WTC11 (cell line): ENCODE data around the gene CDX2. TPM values are rescaled to one million over a fixed set of nuclear protein-coding genes. Genes with fewer than 3 reads are reported as not detected.

ENCODE experiments used
- ATAC-seq: fragments of 200-7000 bp; cut with Tn5 transposase; 2 replicates; pipeline ENCODE4 v1.10.0; 2021; ENCODE audit warnings: mild to moderate bottlenecking, moderate library complexity
- CTCF ChIA-PET: fragments of 300-600 bp; sonication (Branson Sonifier 250); formaldehyde crosslinking; loops from one replicate; lab custom pipeline; 2021; ENCODE audit warnings: antibody characterized with exemption; lab: Charles Lee
- POLR2A ChIA-PET: fragments of 350-600 bp; sonication (Branson Sonifier 250); formaldehyde crosslinking; loops from one replicate; lab custom pipeline; 2021; ENCODE audit warnings: antibody characterized with exemption; lab: Charles Lee
- DNase-seq: peaks from one replicate; pipeline ENCODE4 v3.0.0; 2021; ENCODE audit warnings: low spot score
- H3K27ac Mint-ChIP-seq: 2 replicates; pipeline ENCODE4 v1.8.0; 2021; ENCODE audit warnings: mixed read lengths
- H3K27me3 Mint-ChIP-seq: 2 replicates; pipeline ENCODE4 v1.8.0; 2021; ENCODE audit warnings: low read depth, mild to moderate bottlenecking, moderate library complexity, mixed read lengths
- H3K36me3 Mint-ChIP-seq: 2 replicates; pipeline ENCODE4 v1.8.0; 2021; ENCODE audit warnings: mixed read lengths
- H3K4me1 Mint-ChIP-seq: 2 replicates; pipeline ENCODE4 v1.8.0; 2022; ENCODE audit warnings: mixed read lengths
- H3K4me3 Mint-ChIP-seq: 2 replicates; pipeline ENCODE4 v1.8.0; 2021; ENCODE audit warnings: mild to moderate bottlenecking, moderate library complexity, mixed read lengths
- H3K9me3 Mint-ChIP-seq: 2 replicates; pipeline ENCODE4 v1.8.0; 2021; ENCODE audit warnings: mixed read lengths
- HMGA2 ChIP-seq: fragments of 250-450 bp; sonication (Bioruptor Pico); IDR thresholded peaks from 2 replicates; pipeline ENCODE4 v1.4.0; 2021; ENCODE audit warnings: mild to moderate bottlenecking, moderate library complexity
- KAT7 ChIP-seq: sonication (generic); formaldehyde crosslinking; IDR thresholded peaks from 2 replicates; pipeline ENCODE4 v1.8.1; 2023; ENCODE audit warnings: missing genetic modification reagents, mild to moderate bottlenecking, borderline replicate concordance
- MYBL2 ChIP-seq: sonication (generic); formaldehyde crosslinking; IDR thresholded peaks from 2 replicates; pipeline ENCODE4 v1.8.1; 2023; ENCODE audit warnings: mild to moderate bottlenecking, moderate library complexity, missing genetic modification reagents
- NFYB ChIP-seq: sonication (generic); formaldehyde crosslinking; conservative IDR thresholded peaks from 2 replicates; pipeline ENCODE4 v1.8.0; 2022; ENCODE audit warnings: low read depth, missing genetic modification reagents
- PRRX2 ChIP-seq: fragments of 250-450 bp; sonication (Bioruptor Pico); IDR thresholded peaks from 2 replicates; pipeline ENCODE4 v1.8.0; 2021; ENCODE audit warnings: mild to moderate bottlenecking
- RELA ChIP-seq: sonication (generic); formaldehyde crosslinking; IDR thresholded peaks from 2 replicates; pipeline ENCODE4 v1.8.1; 2022; ENCODE audit warnings: missing genetic modification reagents, mild to moderate bottlenecking, borderline replicate concordance
- TEAD1 ChIP-seq: sonication (generic); formaldehyde crosslinking; IDR thresholded peaks from 2 replicates; pipeline ENCODE4 v1.8.0; 2022; ENCODE audit warnings: mild to moderate bottlenecking, missing genetic modification reagents
- TEAD4 ChIP-seq: sonication (generic); formaldehyde crosslinking; IDR thresholded peaks from 2 replicates; pipeline ENCODE4 v1.8.0; 2022; ENCODE audit warnings: mild to moderate bottlenecking, missing genetic modification reagents
- ZNF396 ChIP-seq: fragments of 250-450 bp; sonication (Bioruptor Pico); IDR thresholded peaks from 2 replicates; pipeline ENCODE4 v1.8.0; 2021; ENCODE audit warnings: mild to moderate bottlenecking, moderate library complexity, borderline replicate concordance
- total RNA-seq: library from RNA; stranded (reverse); gene quantifications from 3 replicates; pipeline ENCODE4 v1.2.3, GENCODE V29; 2021
- TF ChIP-seq, protein P1 (sequence below): fragments of 250-450 bp; sonication (Bioruptor Pico); IDR thresholded peaks from 2 replicates; pipeline ENCODE4 v1.9.0; 2021; ENCODE audit warnings: mild to moderate bottlenecking
- TF ChIP-seq, protein P2 (sequence below): sonication (generic); formaldehyde crosslinking; IDR thresholded peaks from 2 replicates; pipeline ENCODE4 v1.8.1; 2022; ENCODE audit warnings: mild to moderate bottlenecking, moderate library complexity, missing genetic modification reagents
- TF ChIP-seq, protein P3 (sequence below): sonication (generic); formaldehyde crosslinking; IDR thresholded peaks from 2 replicates; pipeline ENCODE4 v1.8.0; 2022; ENCODE audit warnings: mild to moderate bottlenecking, missing genetic modification reagents
- TF ChIP-seq, protein P4 (sequence below): sonication (generic); formaldehyde crosslinking; conservative IDR thresholded peaks from 2 replicates; pipeline ENCODE4 v1.8.1; 2023; ENCODE audit warnings: mild to moderate bottlenecking, low read depth, missing genetic modification reagents, moderate library complexity

CDX2 gene
- total RNA-seq, 1 experiment from 2014 or later, result 0.44 TPM

DNA sequence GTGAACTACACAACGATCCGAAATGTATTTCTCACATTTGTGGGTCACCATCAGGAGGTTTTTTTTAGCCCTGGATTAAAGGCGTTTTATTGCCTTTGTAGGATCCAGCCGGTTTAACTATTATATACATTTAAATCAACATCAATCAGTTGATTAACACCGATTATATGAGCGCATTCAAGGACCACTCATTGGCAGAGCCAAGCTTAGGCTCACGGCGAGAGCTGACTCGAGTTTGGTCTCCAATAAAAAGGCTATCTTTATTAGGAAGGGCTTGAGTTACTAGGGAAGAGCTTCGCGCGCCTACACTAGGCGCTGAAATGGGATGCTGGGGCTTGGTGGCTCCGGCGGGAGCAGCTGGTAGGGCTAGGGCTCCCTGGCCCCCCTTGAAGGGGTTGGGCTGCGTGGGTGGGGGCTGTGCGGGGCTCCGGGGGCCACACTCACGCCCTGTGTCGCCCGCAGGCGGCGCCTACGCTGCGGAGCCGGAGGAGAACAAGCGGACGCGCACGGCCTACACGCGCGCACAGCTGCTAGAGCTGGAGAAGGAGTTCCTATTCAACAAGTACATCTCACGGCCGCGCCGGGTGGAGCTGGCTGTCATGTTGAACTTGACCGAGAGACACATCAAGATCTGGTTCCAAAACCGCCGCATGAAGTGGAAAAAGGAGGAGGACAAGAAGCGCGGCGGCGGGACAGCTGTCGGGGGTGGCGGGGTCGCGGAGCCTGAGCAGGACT lies 45.2 kb downstream of the CDX2 start:
- Mint-ChIP-seq H3K4me3 (peak overlapping the region; percentile 42; the same call in 1 of the 2 replicates), H3K9me3 (no peaks in the 10 kb centered on the region), H3K27me3 (peaks cover 99% of the 10 kb centered on the region), H3K27ac (no peak overlapping the region), H3K4me1 (peaks cover 53% of the 10 kb centered on the region), H3K36me3 (peaks cover 6% of the 10 kb centered on the region; the same call in 1 of the 2 replicates)
- no peak for ATAC-seq
- TF ChIP-seq HMGA2 (CRISPR knock-in tag) (no peak), ZNF396 (CRISPR knock-in tag) (no peak)
- peak; percentile 50 for DNase-seq
- CTCF ChIA-PET, result interaction anchor here (0.8 to 1.7 kb wide), 4 partner anchors 30 to 97 kb away, joined by 3 to 26 read pairs (median 10); no protein-coding TSS in a partner anchor
- POLR2A ChIA-PET, result interaction anchor here (0.5 to 1.0 kb wide), 2 partner anchors 33 to 98 kb away, joined by 3 read pairs; no protein-coding TSS in a partner anchor

DNA sequence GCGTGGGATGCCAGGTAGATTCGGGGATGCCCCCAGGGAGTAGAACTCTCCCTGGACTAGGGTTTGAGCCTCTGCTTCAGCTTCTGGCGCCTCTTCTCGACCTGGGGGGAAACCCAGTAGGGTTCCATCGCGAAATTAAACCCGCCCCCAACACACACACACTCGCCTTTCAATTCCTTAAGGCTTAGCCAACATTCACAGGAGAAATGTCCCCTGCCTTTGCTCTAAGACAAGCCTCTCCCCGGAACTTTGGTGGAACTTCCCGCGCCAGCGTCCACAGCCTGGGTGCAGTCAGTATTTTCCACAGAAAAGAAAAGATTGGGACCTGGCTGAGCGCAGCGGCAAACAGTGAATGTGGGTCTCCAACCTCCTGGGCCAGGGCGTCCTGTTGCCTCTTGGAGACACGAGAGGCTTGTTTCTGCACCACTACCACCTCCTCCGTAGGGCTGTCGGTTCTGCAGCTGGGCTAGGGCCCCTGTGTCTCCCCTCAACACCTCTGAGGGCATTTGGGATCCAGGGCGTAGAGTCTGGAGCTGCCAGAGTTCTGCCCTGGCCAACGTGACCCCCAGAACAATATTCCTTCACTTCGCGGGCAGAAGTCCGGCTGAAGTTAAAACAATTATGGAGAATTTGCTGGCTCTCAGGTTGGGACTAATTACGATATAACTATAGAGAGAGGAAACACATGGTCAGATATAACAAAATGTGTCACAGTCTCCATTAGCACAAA lies 46.1 kb downstream of the CDX2 start:
- DNase-seq (peak; percentile 13), ATAC-seq (no peak)
- Mint-ChIP-seq H3K4me3 (no peak overlapping the region), H3K4me1 (peaks cover 51% of the 10 kb centered on the region)
- POLR2A ChIA-PET, result no interaction called here
- TF ChIP-seq, protein P1, sequence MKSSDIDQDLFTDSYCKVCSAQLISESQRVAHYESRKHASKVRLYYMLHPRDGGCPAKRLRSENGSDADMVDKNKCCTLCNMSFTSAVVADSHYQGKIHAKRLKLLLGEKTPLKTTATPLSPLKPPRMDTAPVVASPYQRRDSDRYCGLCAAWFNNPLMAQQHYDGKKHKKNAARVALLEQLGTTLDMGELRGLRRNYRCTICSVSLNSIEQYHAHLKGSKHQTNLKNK, result no peak
- TF ChIP-seq KAT7 (CRISPR knock-in tag), result no peak
- TF ChIP-seq PRRX2 (CRISPR knock-in tag), result no peak
- TF ChIP-seq MYBL2 (CRISPR knock-in tag), result no peak
- TF ChIP-seq, protein P2, sequence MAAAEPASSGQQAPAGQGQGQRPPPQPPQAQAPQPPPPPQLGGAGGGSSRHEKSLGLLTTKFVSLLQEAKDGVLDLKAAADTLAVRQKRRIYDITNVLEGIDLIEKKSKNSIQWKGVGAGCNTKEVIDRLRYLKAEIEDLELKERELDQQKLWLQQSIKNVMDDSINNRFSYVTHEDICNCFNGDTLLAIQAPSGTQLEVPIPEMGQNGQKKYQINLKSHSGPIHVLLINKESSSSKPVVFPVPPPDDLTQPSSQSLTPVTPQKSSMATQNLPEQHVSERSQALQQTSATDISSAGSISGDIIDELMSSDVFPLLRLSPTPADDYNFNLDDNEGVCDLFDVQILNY (CRISPR knock-in tag), result no peak
- no peak for TF ChIP-seq NFYB
- TF ChIP-seq, protein P3, sequence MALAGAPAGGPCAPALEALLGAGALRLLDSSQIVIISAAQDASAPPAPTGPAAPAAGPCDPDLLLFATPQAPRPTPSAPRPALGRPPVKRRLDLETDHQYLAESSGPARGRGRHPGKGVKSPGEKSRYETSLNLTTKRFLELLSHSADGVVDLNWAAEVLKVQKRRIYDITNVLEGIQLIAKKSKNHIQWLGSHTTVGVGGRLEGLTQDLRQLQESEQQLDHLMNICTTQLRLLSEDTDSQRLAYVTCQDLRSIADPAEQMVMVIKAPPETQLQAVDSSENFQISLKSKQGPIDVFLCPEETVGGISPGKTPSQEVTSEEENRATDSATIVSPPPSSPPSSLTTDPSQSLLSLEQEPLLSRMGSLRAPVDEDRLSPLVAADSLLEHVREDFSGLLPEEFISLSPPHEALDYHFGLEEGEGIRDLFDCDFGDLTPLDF (CRISPR knock-in tag), result no peak
- TF ChIP-seq, protein P4, sequence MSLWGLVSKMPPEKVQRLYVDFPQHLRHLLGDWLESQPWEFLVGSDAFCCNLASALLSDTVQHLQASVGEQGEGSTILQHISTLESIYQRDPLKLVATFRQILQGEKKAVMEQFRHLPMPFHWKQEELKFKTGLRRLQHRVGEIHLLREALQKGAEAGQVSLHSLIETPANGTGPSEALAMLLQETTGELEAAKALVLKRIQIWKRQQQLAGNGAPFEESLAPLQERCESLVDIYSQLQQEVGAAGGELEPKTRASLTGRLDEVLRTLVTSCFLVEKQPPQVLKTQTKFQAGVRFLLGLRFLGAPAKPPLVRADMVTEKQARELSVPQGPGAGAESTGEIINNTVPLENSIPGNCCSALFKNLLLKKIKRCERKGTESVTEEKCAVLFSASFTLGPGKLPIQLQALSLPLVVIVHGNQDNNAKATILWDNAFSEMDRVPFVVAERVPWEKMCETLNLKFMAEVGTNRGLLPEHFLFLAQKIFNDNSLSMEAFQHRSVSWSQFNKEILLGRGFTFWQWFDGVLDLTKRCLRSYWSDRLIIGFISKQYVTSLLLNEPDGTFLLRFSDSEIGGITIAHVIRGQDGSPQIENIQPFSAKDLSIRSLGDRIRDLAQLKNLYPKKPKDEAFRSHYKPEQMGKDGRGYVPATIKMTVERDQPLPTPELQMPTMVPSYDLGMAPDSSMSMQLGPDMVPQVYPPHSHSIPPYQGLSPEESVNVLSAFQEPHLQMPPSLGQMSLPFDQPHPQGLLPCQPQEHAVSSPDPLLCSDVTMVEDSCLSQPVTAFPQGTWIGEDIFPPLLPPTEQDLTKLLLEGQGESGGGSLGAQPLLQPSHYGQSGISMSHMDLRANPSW (CRISPR knock-in tag), result no peak
- no peak for TF ChIP-seq TEAD1 (CRISPR knock-in tag)
- no peak for TF ChIP-seq ZNF396 (CRISPR knock-in tag)
- no peak for TF ChIP-seq TEAD4 (CRISPR knock-in tag)
- TF ChIP-seq RELA (CRISPR knock-in tag), result no peak
- TF ChIP-seq, all 79 proteins: peak for 0
- Mint-ChIP-seq H3K27me3 (peaks cover 99% of the 10 kb centered on the region), H3K36me3 (peaks cover 6% of the 10 kb centered on the region; the same call in 1 of the 2 replicates), H3K9me3 (no peaks in the 10 kb centered on the region), H3K27ac (no peak overlapping the region)
- CTCF ChIA-PET, result interaction anchor here (0.8 to 1.5 kb wide), 2 partner anchors 38 to 61 kb away, joined by 3 to 10 read pairs; no protein-coding TSS in a partner anchor
